HCT116 (cell line): ENCODE results near the gene ARID5B. TPM values are rescaled to one million over a fixed set of nuclear protein-coding genes. Genes with fewer than 3 reads are reported as not detected.

ENCODE experiments used
- ATAC-seq: fragments of 200-7000 bp; cut with Tn5 transposase; 2 replicates; pipeline ENCODE4 v1.9.1; 2020; ENCODE audit warnings: mild to moderate bottlenecking, moderate library complexity
- BruUV-seq: library from RNA; stranded (reverse); fragments of 400-500 nt; replicated peaks from 2 replicates; lab custom pipeline; 2021; lab: Mats Ljungman, UMichigan
- CTCF ChIA-PET: fragments of 300-600 bp; sonication (Branson Sonifier 250); formaldehyde crosslinking; loops from one replicate; lab custom pipeline; 2021; ENCODE audit warnings: antibody characterized with exemption; lab: Charles Lee
- POLR2A ChIA-PET: fragments of 300-600, 350-600 bp; sonication (Branson Sonifier 250); formaldehyde crosslinking; loops from one replicate; lab custom pipeline; 2021; ENCODE audit warnings: antibody characterized with exemption; lab: Charles Lee
- RAD21 ChIA-PET, 2 experiments: fragments of 300-600 bp; sonication (Branson Sonifier 250); formaldehyde crosslinking; loops; one replicate each; lab custom pipeline; 2023; ENCODE audit warnings: low total read pairs in 2 of 2; ENCODE audit not compliant: uncharacterized antibody in 2 of 2, unreplicated experiment in 2 of 2, low non-redundant PET in 1 of 2; lab: Charles Lee
- DNase-seq: peaks from one replicate; pipeline ENCODE4 v3.0.0-alpha.2; 2010; ENCODE audit warnings: low read depth, low spot score
- H2AFZ ChIP-seq: fragments of 200-600 bp; shearing (Covaris generic), sonication (generic); 2 replicates; pipeline ENCODE4 v1.6.1; 2017; ENCODE audit warnings: low read depth, mixed run types, mixed read lengths, antibody characterized with exemption, low read length; ENCODE audit not compliant: poor library complexity, severe bottlenecking
- H3K27ac ChIP-seq: 2 replicates; pipeline ENCODE4 v1.5.1; 2012; ENCODE audit warnings: low read depth, low read length
- H3K27me3 ChIP-seq: fragments of 200-600 bp; sonication (generic); 2 replicates; pipeline ENCODE4 v1.6.1; 2016; ENCODE audit warnings: mixed run types, low read length, mixed read lengths; ENCODE audit not compliant: insufficient read depth
- H3K36me3 ChIP-seq, 2 experiments: fragments of 200-500 bp in 1 of 2; fragments of 200-600 bp in 1 of 2; sonication (Bioruptor generic) in 1 of 2; sonication (generic) in 1 of 2; 2 replicates each; pipeline versions ENCODE4 v1.5.1 to v1.6.1; 2014 to 2016; ENCODE audit warnings: low read length in 2 of 2, inconsistent platforms in 1 of 2, mixed read lengths in 1 of 2, mixed run types in 1 of 2; ENCODE audit not compliant: insufficient read depth in 2 of 2, control insufficient read depth in 1 of 2
- H3K4me1 ChIP-seq, 2 experiments: fragments of 200-600 bp in 1 of 2; sonication (generic) in 1 of 2; 2 replicates each; pipeline versions ENCODE4 v1.5.1 to v1.6.1; 2012 to 2017; ENCODE audit warnings: low read length in 2 of 2, inconsistent platforms in 1 of 2, mild to moderate bottlenecking in 1 of 2, mixed read lengths in 1 of 2, mixed run types in 1 of 2, moderate library complexity in 1 of 2; ENCODE audit not compliant: insufficient read depth in 2 of 2, control insufficient read depth in 1 of 2
- H3K4me2 ChIP-seq: fragments of 200-600 bp; sonication (generic); 2 replicates; pipeline ENCODE4 v1.6.1; 2017; ENCODE audit warnings: mixed run types, low read length, mixed read lengths
- H3K4me3 ChIP-seq, 2 experiments: fragments of 200-600 bp in 1 of 2; sonication (generic) in 1 of 2; replicated peaks in 1 of 2; 2 replicates each; pipeline ENCODE4 v1.5.1; 2011 to 2016; ENCODE audit warnings: low read length in 2 of 2, control low read depth in 1 of 2, low read depth in 1 of 2, mild to moderate bottlenecking in 1 of 2, mixed read lengths in 1 of 2, mixed run types in 1 of 2
- H3K79me2 ChIP-seq: fragments of 200-600 bp; sonication (generic); 2 replicates; pipeline ENCODE4 v1.6.1; 2017; ENCODE audit warnings: mild to moderate bottlenecking, mixed run types, low read length, moderate library complexity, mixed read lengths; ENCODE audit not compliant: insufficient read depth
- H3K9ac ChIP-seq: fragments of 200-600 bp; sonication (generic); 2 replicates; pipeline ENCODE4 v1.6.1; 2016; ENCODE audit warnings: low read length, mixed read lengths
- H3K9me2 ChIP-seq: fragments of 200-600 bp; sonication (generic), shearing (Covaris generic); 2 replicates; pipeline ENCODE4 v1.6.1; 2017; ENCODE audit warnings: mixed run types, mild to moderate bottlenecking, moderate library complexity; ENCODE audit not compliant: insufficient read depth
- H3K9me3 ChIP-seq, 2 experiments: fragments of 200-500 bp in 1 of 2; fragments of 200-600 bp in 1 of 2; sonication (Bioruptor generic) in 1 of 2; sonication (generic) in 1 of 2; 2 replicates each; pipeline ENCODE4 v1.6.1; 2014 to 2017; ENCODE audit warnings: low read length in 2 of 2, mixed read lengths in 2 of 2, inconsistent platforms in 1 of 2, low read depth in 1 of 2, mild to moderate bottlenecking in 1 of 2, mixed run types in 1 of 2, moderate library complexity in 1 of 2; ENCODE audit not compliant: control insufficient read depth in 1 of 2, insufficient read depth in 1 of 2
- H4K20me1 ChIP-seq: fragments of 200-600 bp; sonication (generic), shearing (Covaris generic); 2 replicates; pipeline ENCODE4 v1.6.1; 2017; ENCODE audit warnings: mixed run types, mild to moderate bottlenecking, moderate library complexity; ENCODE audit not compliant: insufficient read depth
- CBX3 ChIP-seq: IDR thresholded peaks from 2 replicates; pipeline ENCODE4 v1.6.1; 2012; ENCODE audit warnings: low read depth
- EGR1 ChIP-seq: IDR thresholded peaks from 2 replicates; pipeline ENCODE4 v1.6.1; 2012; ENCODE audit warnings: low read depth
- FOSL1 ChIP-seq: IDR thresholded peaks from 2 replicates; pipeline ENCODE4 v1.6.1; 2012; ENCODE audit warnings: low read depth
- JUND ChIP-seq: IDR thresholded peaks from 2 replicates; pipeline ENCODE4 v1.6.1; 2012
- RAD21 ChIP-seq: IDR thresholded peaks from 2 replicates; pipeline ENCODE4 v1.6.1; 2012; ENCODE audit warnings: low read depth, mild to moderate bottlenecking
- SP1 ChIP-seq: IDR thresholded peaks from 2 replicates; pipeline ENCODE4 v1.6.1; 2012; ENCODE audit warnings: low read depth
- SRF ChIP-seq: IDR thresholded peaks from 2 replicates; pipeline ENCODE4 v1.6.1; 2012; ENCODE audit warnings: low read depth
- YY1 ChIP-seq: IDR thresholded peaks from 2 replicates; pipeline ENCODE4 v1.6.1; 2011; ENCODE audit warnings: low read length, low read depth, moderate library complexity, mild to moderate bottlenecking; ENCODE audit not compliant: insufficient replicate concordance; ENCODE audit errors: extremely low read depth
- ZFX ChIP-seq: fragments of 450-650 bp; IDR thresholded peaks from 2 replicates; pipeline ENCODE4 v1.6.1; 2017
- intact Hi-C: fragments of 100-400 bp; cut with micrococcal nuclease; formaldehyde crosslinking; loops from 2 replicates; pipeline ENCODE4 v1.10.0; 2022
- total RNA-seq: library from RNA; stranded (reverse); gene quantifications from one replicate; pipeline ENCODE4 v1.2.1, GENCODE V29; 2021; ENCODE audit not compliant: unreplicated experiment
- TF ChIP-seq, protein P1 (sequence below): IDR thresholded peaks from 2 replicates; pipeline ENCODE4 v1.6.1; 2012; ENCODE audit warnings: low read depth
- TF ChIP-seq, protein P2 (sequence below): IDR thresholded peaks from 2 replicates; pipeline ENCODE4 v1.6.1; 2012

Gene ARID5B
- total RNA-seq, 1 experiment from 2014 or later = 4.7 TPM

DNA sequence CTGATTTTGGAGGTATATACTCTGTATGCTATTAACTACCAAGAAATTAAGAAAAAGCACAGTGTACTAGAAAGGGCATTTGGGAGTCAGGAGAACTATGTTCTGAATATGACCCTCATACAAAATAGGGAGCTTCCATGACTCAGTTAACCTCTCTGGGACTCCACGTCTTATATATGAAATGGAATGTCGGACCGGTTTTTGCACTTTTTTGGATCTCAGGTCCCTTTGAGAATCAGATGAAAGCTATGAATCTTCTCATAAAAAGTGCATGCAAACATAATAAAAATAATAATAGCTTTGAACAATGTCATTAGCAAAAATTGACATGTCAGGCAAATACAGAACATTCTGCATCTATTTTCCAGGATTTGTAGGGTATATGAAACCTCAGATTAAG, 113.0 kb downstream of the ARID5B start:
- H3K4me2 ChIP-seq = no peak overlapping the region
- CTCF ChIA-PET = no interaction called here
- H3K27me3 ChIP-seq = no peaks in the 10 kb centered on the region

DNA sequence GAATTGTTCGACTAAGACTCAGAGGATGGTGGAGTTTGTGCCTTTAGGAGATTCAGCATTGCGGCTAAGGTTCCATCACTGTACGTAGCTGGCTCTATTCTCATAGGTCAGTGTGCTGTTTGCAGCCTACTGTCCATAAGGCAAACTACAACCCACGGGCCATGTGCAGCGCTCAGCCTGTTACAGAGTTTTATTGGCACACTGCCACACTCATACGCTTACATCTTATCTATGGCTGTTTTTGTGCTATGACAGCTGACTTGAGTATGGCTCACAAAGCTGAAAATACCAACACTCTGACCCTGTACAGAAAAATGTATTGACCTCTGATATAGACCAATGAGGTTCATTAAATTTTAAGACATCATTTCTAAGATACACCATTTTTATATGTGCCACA, 114.5 kb downstream of the ARID5B start:
- ChIA-PET CTCF (no interaction called here), POLR2A (no interaction called here), RAD21 (no interaction called here)
- Histone ChIP-seq H4K20me1 (no peaks in the 10 kb centered on the region), H3K9me2 (no peaks in the 10 kb centered on the region), H3K79me2 (no peaks in the 10 kb centered on the region), H3K4me3 (no peak overlapping the region), H3K27ac (no peak overlapping the region), H3K9ac (no peak overlapping the region), H3K4me2 (no peak overlapping the region), H3K4me1 (no peaks in the 10 kb centered on the region), H3K9me3 (no peaks in the 10 kb centered on the region), H3K27me3 (no peaks in the 10 kb centered on the region), H2AFZ (no peak overlapping the region), H3K36me3 (no peaks in the 10 kb centered on the region)
- no peak for TF ChIP-seq SP1
- TF ChIP-seq FOSL1 = no peak
- TF ChIP-seq SRF = no peak
- no peak for TF ChIP-seq YY1
- no peak for TF ChIP-seq ZFX
- TF ChIP-seq JUND = no peak
- TF ChIP-seq, protein P1, sequence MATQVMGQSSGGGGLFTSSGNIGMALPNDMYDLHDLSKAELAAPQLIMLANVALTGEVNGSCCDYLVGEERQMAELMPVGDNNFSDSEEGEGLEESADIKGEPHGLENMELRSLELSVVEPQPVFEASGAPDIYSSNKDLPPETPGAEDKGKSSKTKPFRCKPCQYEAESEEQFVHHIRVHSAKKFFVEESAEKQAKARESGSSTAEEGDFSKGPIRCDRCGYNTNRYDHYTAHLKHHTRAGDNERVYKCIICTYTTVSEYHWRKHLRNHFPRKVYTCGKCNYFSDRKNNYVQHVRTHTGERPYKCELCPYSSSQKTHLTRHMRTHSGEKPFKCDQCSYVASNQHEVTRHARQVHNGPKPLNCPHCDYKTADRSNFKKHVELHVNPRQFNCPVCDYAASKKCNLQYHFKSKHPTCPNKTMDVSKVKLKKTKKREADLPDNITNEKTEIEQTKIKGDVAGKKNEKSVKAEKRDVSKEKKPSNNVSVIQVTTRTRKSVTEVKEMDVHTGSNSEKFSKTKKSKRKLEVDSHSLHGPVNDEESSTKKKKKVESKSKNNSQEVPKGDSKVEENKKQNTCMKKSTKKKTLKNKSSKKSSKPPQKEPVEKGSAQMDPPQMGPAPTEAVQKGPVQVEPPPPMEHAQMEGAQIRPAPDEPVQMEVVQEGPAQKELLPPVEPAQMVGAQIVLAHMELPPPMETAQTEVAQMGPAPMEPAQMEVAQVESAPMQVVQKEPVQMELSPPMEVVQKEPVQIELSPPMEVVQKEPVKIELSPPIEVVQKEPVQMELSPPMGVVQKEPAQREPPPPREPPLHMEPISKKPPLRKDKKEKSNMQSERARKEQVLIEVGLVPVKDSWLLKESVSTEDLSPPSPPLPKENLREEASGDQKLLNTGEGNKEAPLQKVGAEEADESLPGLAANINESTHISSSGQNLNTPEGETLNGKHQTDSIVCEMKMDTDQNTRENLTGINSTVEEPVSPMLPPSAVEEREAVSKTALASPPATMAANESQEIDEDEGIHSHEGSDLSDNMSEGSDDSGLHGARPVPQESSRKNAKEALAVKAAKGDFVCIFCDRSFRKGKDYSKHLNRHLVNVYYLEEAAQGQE = no peak
- TF ChIP-seq EGR1 = no peak
- TF ChIP-seq, protein P2, sequence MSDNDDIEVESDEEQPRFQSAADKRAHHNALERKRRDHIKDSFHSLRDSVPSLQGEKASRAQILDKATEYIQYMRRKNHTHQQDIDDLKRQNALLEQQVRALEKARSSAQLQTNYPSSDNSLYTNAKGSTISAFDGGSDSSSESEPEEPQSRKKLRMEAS = no peak
- TF ChIP-seq CBX3 = no peak
- TF ChIP-seq RAD21 = no peak
- intact Hi-C loops = no loop called here
- DNase-seq (no peak), ATAC-seq (no peak)
- BruUV-seq = no TSS peak

More for the DNA sequence above, 113.0 kb downstream of the ARID5B start:
- Histone ChIP-seq H3K4me1 (no peaks in the 10 kb centered on the region), H3K9me2 (no peaks in the 10 kb centered on the region), H2AFZ (no peak overlapping the region), H3K27ac (no peak overlapping the region), H3K9me3 (no peaks in the 10 kb centered on the region), H3K4me3 (no peak overlapping the region), H4K20me1 (no peaks in the 10 kb centered on the region), H3K79me2 (no peaks in the 10 kb centered on the region), H3K36me3 (no peaks in the 10 kb centered on the region), H3K9ac (no peak overlapping the region)
- no TSS peak for BruUV-seq
- no peak for DNase-seq
- intact Hi-C loops = no loop called here
- ChIA-PET POLR2A (no interaction called here), RAD21 (no interaction called here)
- no peak for ATAC-seq
- no peak for TF ChIP-seq SRF
- TF ChIP-seq, protein P2 = no peak
- TF ChIP-seq, protein P1 = no peak
